Nephron (organoid): ENCODE measurements around the gene RRP9.
"Not testable (repeated sequence)": the region's sequence is repeated elsewhere in the genome, so short reads cannot be mapped to it uniquely, and the experiment has no call there.

Experiments
- H3K27ac Mint-ChIP-seq, 3 experiments: 2 replicates each; pipeline ENCODE4 v1.8.0; 2020; ENCODE audit warnings: mixed read lengths in 3 of 3, mild to moderate bottlenecking in 2 of 3, moderate library complexity in 1 of 3
- H3K27me3 Mint-ChIP-seq: 2 replicates; pipeline ENCODE4 v1.8.0; 2021; ENCODE audit warnings: low read depth, mild to moderate bottlenecking, moderate library complexity, mixed read lengths
- H3K36me3 Mint-ChIP-seq: 2 replicates; pipeline ENCODE4 v1.8.0; 2020; ENCODE audit warnings: low read depth, mixed read lengths
- H3K4me1 Mint-ChIP-seq: 2 replicates; pipeline ENCODE4 v1.8.0; 2020; ENCODE audit warnings: mixed read lengths
- H3K4me3 Mint-ChIP-seq, 3 experiments: 2 replicates each; pipeline ENCODE4 v1.8.0; 2020; ENCODE audit warnings: mild to moderate bottlenecking in 3 of 3, mixed read lengths in 3 of 3, moderate library complexity in 2 of 3
- H3K9me3 Mint-ChIP-seq: 2 replicates; pipeline ENCODE4 v1.8.0; 2020; ENCODE audit warnings: mixed read lengths
- CTCF ChIP-seq, 3 experiments: fragments of 200-600 bp; sonication (generic); IDR thresholded peaks; one replicate each; pipeline ENCODE4 v1.5.0; 2021; ENCODE audit warnings: antibody characterized with exemption in 3 of 3; ENCODE audit not compliant: unreplicated experiment in 3 of 3

RRP9 gene

DNA sequence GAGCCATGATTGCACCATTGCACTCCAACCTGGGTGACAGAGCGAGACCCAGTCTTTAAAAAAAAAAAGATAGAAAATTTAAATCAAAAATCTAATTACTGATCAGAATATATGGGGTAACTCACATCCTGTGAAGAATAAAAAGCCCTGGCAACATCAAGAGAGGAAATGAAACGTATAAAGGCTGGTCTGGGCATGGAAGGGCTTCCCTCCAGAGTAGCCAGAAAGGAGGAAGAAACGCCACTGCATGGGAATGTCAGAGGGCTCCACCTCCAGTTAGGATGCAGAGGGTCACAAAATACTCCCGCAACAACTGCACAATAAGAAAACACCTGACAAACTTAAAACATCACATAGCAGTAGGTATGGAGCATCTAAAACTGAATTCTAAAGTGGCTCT is 33.7 kb downstream of the RRP9 start:
- H3K27me3 Mint-ChIP-seq = peaks cover 1% of the 10 kb centered on the region
- H3K9me3 Mint-ChIP-seq = peaks cover 33% of the 10 kb centered on the region
- no peak overlapping the region for H3K27ac Mint-ChIP-seq
- H3K4me1 Mint-ChIP-seq = no peaks in the 10 kb centered on the region
- H3K4me3 Mint-ChIP-seq = no peak overlapping the region
- H3K36me3 Mint-ChIP-seq = no peaks in the 10 kb centered on the region
- no peak for TF ChIP-seq CTCF (IDR thresholded peaks at IDR 0.05; ENCODE audit: unreplicated experiment in 3 of 3)

DNA sequence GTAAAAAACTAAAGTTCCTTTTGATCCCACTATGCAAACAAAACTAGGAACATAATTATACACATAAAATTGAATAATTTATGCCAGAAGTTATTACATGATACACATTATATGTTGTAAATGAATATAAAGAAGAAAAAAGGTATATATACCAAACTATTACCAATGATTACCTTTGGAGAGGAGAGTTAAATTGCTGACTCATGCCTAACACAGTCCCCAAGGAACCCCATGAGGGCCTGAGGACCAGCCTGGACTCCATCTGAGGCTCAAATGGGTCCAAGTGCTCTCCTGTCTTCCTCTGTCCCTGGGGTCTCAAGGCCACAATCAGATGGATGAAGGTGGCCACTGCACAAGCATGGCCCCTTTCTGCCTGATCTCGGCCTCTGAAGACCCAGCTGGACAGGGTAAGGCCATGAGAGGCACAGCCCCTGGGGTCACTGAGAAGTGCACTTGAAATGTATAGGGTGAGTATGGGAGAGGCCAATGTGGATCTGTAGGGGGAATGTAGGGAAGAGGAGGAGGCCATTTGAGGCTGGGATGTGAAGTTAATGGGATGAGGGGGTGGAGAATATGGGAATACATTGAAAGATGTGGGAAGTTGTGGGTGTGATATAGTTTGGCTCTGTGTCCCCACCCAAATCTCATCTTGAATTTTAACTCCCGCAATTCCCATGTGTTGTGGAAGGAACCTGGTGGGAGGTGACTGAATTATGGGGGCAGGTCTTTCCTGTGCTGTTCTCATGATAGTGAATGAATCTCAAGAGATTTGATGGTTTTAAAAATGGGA is 37.5 kb downstream of the RRP9 start:
- peaks cover 30% of the 10 kb centered on the region for H3K9me3 Mint-ChIP-seq
- no peak overlapping the region for H3K27ac Mint-ChIP-seq
- TF ChIP-seq CTCF (IDR thresholded peaks at IDR 0.05; ENCODE audit: unreplicated experiment in 3 of 3) = no peak
- peaks cover 19% of the 10 kb centered on the region for H3K27me3 Mint-ChIP-seq
- no peaks in the 10 kb centered on the region for H3K36me3 Mint-ChIP-seq
- no peak overlapping the region for H3K4me3 Mint-ChIP-seq
- H3K4me1 Mint-ChIP-seq = no peaks in the 10 kb centered on the region

DNA sequence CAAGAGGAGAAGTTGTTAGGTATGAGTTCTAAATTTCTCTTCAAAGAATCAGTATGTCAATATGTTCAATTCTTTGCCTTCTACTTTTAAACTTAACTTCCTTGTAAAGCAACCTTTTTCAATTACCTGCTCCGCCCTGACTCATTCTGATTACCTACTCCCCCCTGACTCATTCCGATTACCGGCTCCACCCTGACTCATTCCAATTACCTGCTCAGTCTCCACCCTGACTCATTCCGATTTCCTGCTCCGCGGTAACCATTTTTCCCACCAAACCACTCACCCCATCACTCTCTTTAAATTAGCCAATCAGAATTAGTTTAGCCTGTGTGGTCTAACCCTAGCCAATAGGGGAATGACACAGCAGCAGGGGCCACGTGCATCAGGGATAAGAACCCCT is 39.3 kb downstream of the RRP9 start:
- not testable (repeated sequence) for H3K4me3 Mint-ChIP-seq, H3K4me1 Mint-ChIP-seq, H3K36me3 Mint-ChIP-seq, H3K27ac Mint-ChIP-seq
- Mint-ChIP-seq H3K9me3 (peaks cover 18% of the 10 kb centered on the region), H3K27me3 (peaks cover 26% of the 10 kb centered on the region)

DNA sequence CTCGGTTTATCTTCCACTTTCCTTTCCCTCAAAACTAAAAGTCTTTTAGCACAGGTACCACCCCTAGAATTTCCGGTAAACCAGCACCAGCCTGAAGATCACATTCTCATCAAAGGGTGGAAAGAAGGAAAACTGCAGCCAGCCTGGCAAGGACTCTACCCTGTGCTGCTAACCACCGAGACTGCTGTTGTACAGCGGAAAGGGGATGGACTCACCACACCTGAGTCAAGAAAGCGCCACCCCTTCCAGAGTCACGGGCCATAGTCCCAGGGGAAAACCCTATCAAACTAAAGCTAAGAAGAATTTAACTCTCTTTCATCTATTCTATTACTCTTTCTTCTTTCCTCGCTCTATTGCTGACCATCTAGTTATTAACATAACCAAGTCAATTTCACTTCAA is 41.7 kb downstream of the RRP9 start:
- H3K27me3 Mint-ChIP-seq = peaks cover 31% of the 10 kb centered on the region
- H3K9me3 Mint-ChIP-seq, H3K4me3 Mint-ChIP-seq, H3K36me3 Mint-ChIP-seq, H3K4me1 Mint-ChIP-seq, H3K27ac Mint-ChIP-seq: not testable (repeated sequence)

DNA sequence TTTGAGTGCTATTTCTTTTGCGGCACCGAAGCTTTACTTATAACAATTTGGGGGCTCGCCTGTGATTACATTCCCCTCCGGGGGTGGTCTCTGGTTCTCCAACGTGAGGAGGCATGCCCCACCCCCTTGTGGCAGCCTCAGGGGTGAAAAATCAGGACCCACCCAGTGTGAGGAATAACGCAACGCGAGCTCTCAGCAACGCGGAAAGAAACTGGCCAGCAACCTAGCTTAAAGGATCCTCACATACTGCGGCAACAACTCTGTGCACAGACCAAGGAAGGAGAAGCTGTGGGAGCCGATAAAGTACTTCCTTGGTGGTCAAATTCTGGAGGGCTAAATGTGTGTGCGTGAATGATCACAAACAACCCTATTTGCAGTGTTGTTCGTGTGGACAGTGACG is 44.3 kb downstream of the RRP9 start:
- no peaks in the 10 kb centered on the region for H3K36me3 Mint-ChIP-seq
- H3K4me3 Mint-ChIP-seq = no peak overlapping the region
- H3K27me3 Mint-ChIP-seq = peaks cover 29% of the 10 kb centered on the region
- H3K4me1 Mint-ChIP-seq = no peaks in the 10 kb centered on the region
- no peak overlapping the region for H3K27ac Mint-ChIP-seq
- no peak for TF ChIP-seq CTCF (IDR thresholded peaks at IDR 0.05; ENCODE audit: unreplicated experiment in 3 of 3)
- no peaks in the 10 kb centered on the region for H3K9me3 Mint-ChIP-seq

DNA sequence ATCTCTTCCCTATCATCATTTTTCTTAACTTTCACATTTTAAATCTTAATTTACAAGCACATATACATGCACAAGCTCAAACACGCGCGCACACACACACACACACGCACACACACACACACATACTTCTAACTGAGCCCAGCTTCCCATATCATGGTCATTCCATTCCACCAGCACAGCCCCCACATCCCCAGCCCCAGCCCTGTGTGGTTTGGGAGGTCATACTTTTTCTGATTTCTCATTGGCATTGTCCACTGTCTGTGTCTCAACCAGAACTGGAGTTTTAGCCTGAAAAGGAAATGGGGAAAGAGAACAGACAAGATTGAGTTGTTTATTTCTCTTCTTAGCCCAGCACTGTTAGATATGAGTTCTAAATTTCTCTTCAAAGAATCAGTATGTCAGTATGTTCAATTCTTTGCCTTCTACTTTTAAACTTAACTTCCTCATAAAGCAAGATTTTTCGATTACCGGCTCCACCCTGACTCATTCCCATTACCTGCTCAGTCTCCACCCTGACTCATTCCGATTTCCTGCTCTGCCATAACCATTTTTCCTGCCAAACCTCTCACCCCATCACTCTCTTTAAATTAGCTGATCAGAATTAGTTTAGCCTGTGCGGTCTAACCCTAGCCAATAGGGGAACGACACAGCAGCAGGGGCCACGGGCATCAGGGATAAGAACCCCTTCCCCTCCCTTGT is 44.9 kb downstream of the RRP9 start:
- H3K4me3 Mint-ChIP-seq = no peak overlapping the region
- no peaks in the 10 kb centered on the region for H3K9me3 Mint-ChIP-seq
- H3K36me3 Mint-ChIP-seq = no peaks in the 10 kb centered on the region
- no peak for TF ChIP-seq CTCF (IDR thresholded peaks at IDR 0.05; ENCODE audit: unreplicated experiment in 3 of 3)
- H3K4me1 Mint-ChIP-seq = no peaks in the 10 kb centered on the region
- H3K27ac Mint-ChIP-seq = no peak overlapping the region
- H3K27me3 Mint-ChIP-seq = peaks cover 34% of the 10 kb centered on the region

DNA sequence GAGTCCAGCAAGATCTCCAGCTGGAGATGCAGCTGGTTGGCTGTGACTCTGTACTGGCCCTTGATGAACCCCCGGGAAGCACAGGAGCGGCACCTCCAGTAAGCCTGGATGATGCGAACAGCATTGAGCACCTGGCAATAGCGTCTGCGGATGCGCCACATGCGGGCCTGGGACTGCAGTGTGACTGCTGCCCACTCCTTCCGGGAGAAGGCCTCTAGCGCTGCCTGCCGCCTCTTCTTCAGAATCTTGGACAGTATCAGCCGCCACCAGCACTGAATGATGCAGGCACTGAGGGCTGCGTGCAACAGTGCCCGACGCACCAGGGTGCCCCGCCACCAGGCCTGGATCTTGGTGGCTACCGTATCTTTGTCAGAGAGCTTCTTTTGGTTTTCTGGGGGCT is 46.8 kb downstream of the RRP9 start:
- H3K36me3 Mint-ChIP-seq = no peaks in the 10 kb centered on the region
- H3K9me3 Mint-ChIP-seq = no peaks in the 10 kb centered on the region

More for the DNA sequence above, 46.8 kb downstream of the RRP9 start:
- H3K4me1 Mint-ChIP-seq = no peaks in the 10 kb centered on the region
- no peak overlapping the region for H3K4me3 Mint-ChIP-seq
- no peak for TF ChIP-seq CTCF (IDR thresholded peaks at IDR 0.05; ENCODE audit: unreplicated experiment in 3 of 3)
- peaks cover 21% of the 10 kb centered on the region for H3K27me3 Mint-ChIP-seq
- no peak overlapping the region for H3K27ac Mint-ChIP-seq
